Calu3 (cell line): ENCODE measurements around the gene COMMD1. TPM values are rescaled to one million over a fixed set of nuclear protein-coding genes. Genes with fewer than 3 reads are reported as not detected.
"Not testable (repeated sequence)": the region's sequence is repeated elsewhere in the genome, so short reads cannot be mapped to it uniquely, and the experiment has no call there.

Experiments
- BruUV-seq: library from RNA; stranded (reverse); fragments of 400-500 nt; replicated peaks from 2 replicates; lab custom pipeline; 2021; lab: Mats Ljungman, UMichigan
- CTCF ChIA-PET: fragments of 300-600 bp; sonication (Branson Sonifier 250); formaldehyde crosslinking; loops from one replicate; lab custom pipeline; 2022; ENCODE audit warnings: antibody characterized with exemption; lab: Charles Lee
- DNase-seq: peaks from one replicate; pipeline ENCODE4 v3.0.0; 2022
- H3K27ac Mint-ChIP-seq: one replicate; pipeline ENCODE4 v1.8.0; 2022; ENCODE audit warnings: mixed read lengths; ENCODE audit not compliant: unreplicated experiment
- H3K27me3 Mint-ChIP-seq: one replicate; pipeline ENCODE4 v1.8.0; 2022; ENCODE audit warnings: mixed read lengths; ENCODE audit not compliant: unreplicated experiment
- H3K36me3 Mint-ChIP-seq: one replicate; pipeline ENCODE4 v1.8.0; 2022; ENCODE audit warnings: mild to moderate bottlenecking, moderate library complexity, mixed read lengths; ENCODE audit not compliant: insufficient read depth, unreplicated experiment
- H3K4me1 Mint-ChIP-seq: one replicate; pipeline ENCODE4 v1.8.0; 2022; ENCODE audit warnings: mild to moderate bottlenecking, low read depth, mixed read lengths; ENCODE audit not compliant: unreplicated experiment
- H3K4me3 Mint-ChIP-seq: one replicate; pipeline ENCODE4 v1.8.0; 2022; ENCODE audit warnings: mild to moderate bottlenecking, low read depth, moderate library complexity, mixed read lengths; ENCODE audit not compliant: unreplicated experiment
- H3K9me3 Mint-ChIP-seq: one replicate; pipeline ENCODE4 v1.8.0; 2022; ENCODE audit warnings: low read depth, mixed read lengths; ENCODE audit not compliant: unreplicated experiment
- CTCF ChIP-seq: fragments of 200-600 bp; IDR thresholded peaks from one replicate; pipeline ENCODE4 v1.8.0; 2022; ENCODE audit warnings: antibody characterized with exemption; ENCODE audit not compliant: unreplicated experiment
- intact Hi-C: fragments of 100-400 bp; cut with micrococcal nuclease; formaldehyde crosslinking; loops from one replicate; pipeline ENCODE4 v1.10.0; 2022; ENCODE audit not compliant: unreplicated experiment
- total RNA-seq: library from RNA; stranded (reverse); gene quantifications from 2 replicates; pipeline ENCODE4 v1.2.3, GENCODE V29; 2022

COMMD1 gene
- total RNA-seq, 1 experiment from 2014 or later = 19.4 TPM

GRCh38 chr2:61911510-61911909 lies 6.0 kb downstream of the COMMD1 start:
- CTCF ChIA-PET = no interaction called here
- DNase-seq = no peak
- Mint-ChIP-seq H3K9me3 (no peaks in the 10 kb centered on the region), H3K4me3 (no peak overlapping the region), H3K36me3 (no peaks in the 10 kb centered on the region), H3K4me1 (no peaks in the 10 kb centered on the region), H3K27ac (no peak overlapping the region), H3K27me3 (no peaks in the 10 kb centered on the region)
- intact Hi-C loops = loop anchor here (5.0 to 10.0 kb wide), 2 partner anchors 774 to 863 kb away; no protein-coding TSS in a partner anchor
- BruUV-seq = no TSS peak
- no peak for TF ChIP-seq CTCF

GRCh38 chr2:61914794-61915193 lies 9.3 kb downstream of the COMMD1 start:
- CTCF ChIA-PET = interaction anchor here (0.6 to 0.7 kb wide), 2 partner anchors 14 to 233 kb away, joined by 3 to 5 read pairs; no protein-coding TSS in a partner anchor
- not testable (repeated sequence) for DNase-seq, H3K27me3 Mint-ChIP-seq, H3K36me3 Mint-ChIP-seq, H3K9me3 Mint-ChIP-seq, H3K27ac Mint-ChIP-seq, H3K4me3 Mint-ChIP-seq, BruUV-seq, H3K4me1 Mint-ChIP-seq
- intact Hi-C loops = loop anchor here (5.0 to 10.0 kb wide), 2 partner anchors 777 to 860 kb away; no protein-coding TSS in a partner anchor

DNA sequence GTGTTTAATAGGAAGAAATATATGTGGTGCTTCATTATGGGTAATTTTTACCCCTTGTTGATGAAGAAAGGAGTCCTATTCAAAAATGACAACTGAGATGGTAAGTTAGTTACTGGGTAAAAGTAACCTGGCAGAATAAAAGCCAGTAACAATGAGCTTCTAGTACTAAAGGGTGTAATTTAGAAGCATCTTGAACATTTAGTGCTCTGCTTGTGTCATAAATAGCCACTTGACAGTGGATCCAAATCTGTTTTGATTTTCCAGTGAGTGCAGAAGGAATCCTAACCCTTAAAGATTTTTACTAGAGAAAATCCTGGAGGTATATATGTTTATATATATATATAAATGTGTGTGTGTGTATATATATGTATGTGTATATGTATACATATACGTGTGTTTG lies 15.1 kb downstream of the COMMD1 start:
- CTCF ChIA-PET = interaction anchor here (0.8 kb wide), 1 partner anchor 230 kb away, joined by 3 read pairs; no protein-coding TSS in a partner anchor
- Mint-ChIP-seq H3K4me1 (no peaks in the 10 kb centered on the region), H3K27me3 (no peaks in the 10 kb centered on the region), H3K9me3 (no peaks in the 10 kb centered on the region), H3K4me3 (no peak overlapping the region), H3K27ac (no peak overlapping the region), H3K36me3 (no peaks in the 10 kb centered on the region)
- no peak for TF ChIP-seq CTCF
- intact Hi-C loops = no loop called here
- no TSS peak for BruUV-seq
- no peak for DNase-seq

DNA sequence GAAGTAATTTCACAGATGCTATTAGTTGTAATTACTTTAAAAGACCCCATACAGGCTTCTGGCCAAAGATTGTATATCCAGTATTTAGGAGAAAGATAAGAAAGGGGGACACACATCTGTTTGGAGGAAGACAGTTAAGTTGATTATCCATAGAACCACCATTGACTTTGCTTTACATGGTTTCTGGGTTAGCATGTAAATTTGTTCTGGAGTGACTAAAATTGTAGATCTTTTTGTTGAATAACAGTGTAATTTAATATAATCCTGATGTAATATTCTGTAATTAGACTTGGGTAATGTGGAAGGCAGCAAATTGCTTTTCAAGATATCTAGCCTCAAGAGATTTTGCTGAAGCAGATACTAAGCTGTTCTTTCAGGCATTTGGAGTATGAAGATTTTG lies 17.2 kb downstream of the COMMD1 start:
- no peak overlapping the region for H3K27ac Mint-ChIP-seq
- H3K36me3 Mint-ChIP-seq = no peaks in the 10 kb centered on the region
- intact Hi-C loops = no loop called here

More for the DNA sequence above, 17.2 kb downstream of the COMMD1 start:
- no peak for DNase-seq
- H3K9me3 Mint-ChIP-seq = no peaks in the 10 kb centered on the region
- no peaks in the 10 kb centered on the region for H3K4me1 Mint-ChIP-seq
- no peaks in the 10 kb centered on the region for H3K27me3 Mint-ChIP-seq
- BruUV-seq = no TSS peak
- H3K4me3 Mint-ChIP-seq = no peak overlapping the region
- CTCF ChIA-PET = no interaction called here
- TF ChIP-seq CTCF = no peak
